ENCODE measurements around the gene MMP14. TPM values are rescaled to one million over a fixed set of nuclear protein-coding genes. Genes with fewer than 3 reads are reported as not detected.

Gene MMP14
- total RNA-seq, 6 experiments from 2014 or later: 8.7 to 26.0 (median 12.8) TPM

- H3K36me3 ChIP-seq: no peaks in the 10 kb centered on the region
- H3K4me3 ChIP-seq: peak overlapping the region; percentile 21 to 29 (median 25)
- intact Hi-C loops (cut with DNase I): no loop called here
- H3K9me3 ChIP-seq: no peaks in the 10 kb centered on the region
- H3K27ac ChIP-seq: peak overlapping the region; percentile 43 to 63 (median 50)
- no peaks in the 10 kb centered on the region for H3K27me3 ChIP-seq
- 7% methylated on average over 9 of the region's 10 CpGs for WGBS (ENCODE audit: insufficient coverage, low coverage, low lambda C conversion rate, missing lambda C conversion rate)
- peaks cover 0 to 13% (median 0%) of the 10 kb centered on the region in 4 donors for H3K4me1 ChIP-seq
- DNase-seq (peak in 2 of 3 donors; percentile 69 to 70), ATAC-seq (peak; percentile 30 to 64 (median 52))
- TF ChIP-seq CTCF (IDR thresholded peaks at IDR 0.05): no peak
- no peak for TF ChIP-seq POLR2A (IDR thresholded peaks at IDR 0.05)
These were observed 17.0 kb upstream of the MMP14 start for GRCh38 chr14:22819151-22819988.

GRCh38 chr14:22820731-22821130, 15.7 kb upstream of the MMP14 start:
- H3K4me1 ChIP-seq: peaks cover 0 to 13% (median 0%) of the 10 kb centered on the region in 4 donors
- TF ChIP-seq CTCF (IDR thresholded peaks at IDR 0.05): no peak
- TF ChIP-seq POLR2A (IDR thresholded peaks at IDR 0.05): no peak
- H3K36me3 ChIP-seq: no peaks in the 10 kb centered on the region
- DNase-seq (no peak), ATAC-seq (no peak)
- H3K27me3 ChIP-seq: no peaks in the 10 kb centered on the region
- no peak overlapping the region for H3K4me3 ChIP-seq
- 71% methylated on average over 1 of the region's 1 CpG for WGBS (ENCODE audit: insufficient coverage, low coverage, low lambda C conversion rate, missing lambda C conversion rate)
- intact Hi-C loops (cut with DNase I): no loop called here
- no peaks in the 10 kb centered on the region for H3K9me3 ChIP-seq
- no peak overlapping the region for H3K27ac ChIP-seq

DNA sequence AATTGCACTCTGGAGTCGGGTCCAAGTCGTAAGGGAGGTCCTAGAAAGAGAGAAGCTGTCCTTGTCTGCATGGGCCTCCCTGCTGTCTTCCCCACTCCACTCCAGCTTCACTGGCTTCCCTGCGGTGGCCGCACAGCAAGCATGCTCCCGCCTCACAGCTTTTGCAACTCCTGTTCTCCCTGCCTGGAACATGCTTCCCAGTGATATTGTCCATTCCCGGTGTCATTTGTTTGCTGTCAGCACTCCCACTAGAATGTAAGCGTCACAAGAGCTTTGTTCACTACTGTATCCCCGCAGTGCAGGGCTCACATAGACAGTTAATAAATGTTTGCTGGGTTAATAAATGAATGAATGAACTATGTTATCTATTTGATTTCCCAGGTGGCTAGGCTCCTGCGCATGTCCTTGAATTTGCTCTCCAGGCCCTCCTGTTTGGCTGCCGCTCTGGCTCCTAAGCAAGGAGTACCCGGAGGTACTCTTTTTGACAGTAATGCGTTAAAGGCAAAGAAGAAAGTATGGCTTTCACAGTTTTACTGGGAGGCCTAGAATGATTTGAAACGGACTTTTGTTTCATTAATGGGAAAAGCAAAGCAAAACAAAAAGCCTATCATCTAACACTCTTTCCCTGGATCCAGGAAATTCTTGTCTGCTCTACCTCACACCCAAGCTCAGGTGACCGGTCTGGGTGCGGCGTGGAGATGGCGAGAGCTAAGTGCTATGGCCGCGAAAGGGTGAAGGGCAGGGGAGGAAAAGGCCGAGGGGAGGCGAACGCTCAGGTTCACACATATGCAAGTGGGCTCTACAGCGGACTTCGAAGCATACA, 15.0 kb upstream of the MMP14 start:
- Histone ChIP-seq H3K4me1 (peaks cover 0 to 13% (median 0%) of the 10 kb centered on the region in 4 donors), H3K27ac (no peak overlapping the region)
- WGBS (ENCODE audit: insufficient coverage, low coverage, low lambda C conversion rate, missing lambda C conversion rate): 76% methylated on average over 15 of the region's 24 CpGs

More for the DNA sequence above, 15.0 kb upstream of the MMP14 start:
- Histone ChIP-seq H3K4me3 (no peak overlapping the region), H3K9me3 (no peaks in the 10 kb centered on the region), H3K36me3 (no peaks in the 10 kb centered on the region), H3K27me3 (no peaks in the 10 kb centered on the region)
- TF ChIP-seq CTCF (IDR thresholded peaks at IDR 0.05): no peak
- no peak for TF ChIP-seq POLR2A (IDR thresholded peaks at IDR 0.05)
- intact Hi-C loops (cut with DNase I): no loop called here
- ATAC-seq (no peak), DNase-seq (no peak)
